Activated CD4-positive, alpha-beta T cell treated with anti-CD3 and anti-CD28 coated beads for 48 hours (primary cell): Measurements from ENCODE around the gene UTS2.

Experiments
- DNase-seq: peaks from one replicate; pipeline ENCODE4 v3.0.0-alpha.2; 2020

UTS2 gene

DNA sequence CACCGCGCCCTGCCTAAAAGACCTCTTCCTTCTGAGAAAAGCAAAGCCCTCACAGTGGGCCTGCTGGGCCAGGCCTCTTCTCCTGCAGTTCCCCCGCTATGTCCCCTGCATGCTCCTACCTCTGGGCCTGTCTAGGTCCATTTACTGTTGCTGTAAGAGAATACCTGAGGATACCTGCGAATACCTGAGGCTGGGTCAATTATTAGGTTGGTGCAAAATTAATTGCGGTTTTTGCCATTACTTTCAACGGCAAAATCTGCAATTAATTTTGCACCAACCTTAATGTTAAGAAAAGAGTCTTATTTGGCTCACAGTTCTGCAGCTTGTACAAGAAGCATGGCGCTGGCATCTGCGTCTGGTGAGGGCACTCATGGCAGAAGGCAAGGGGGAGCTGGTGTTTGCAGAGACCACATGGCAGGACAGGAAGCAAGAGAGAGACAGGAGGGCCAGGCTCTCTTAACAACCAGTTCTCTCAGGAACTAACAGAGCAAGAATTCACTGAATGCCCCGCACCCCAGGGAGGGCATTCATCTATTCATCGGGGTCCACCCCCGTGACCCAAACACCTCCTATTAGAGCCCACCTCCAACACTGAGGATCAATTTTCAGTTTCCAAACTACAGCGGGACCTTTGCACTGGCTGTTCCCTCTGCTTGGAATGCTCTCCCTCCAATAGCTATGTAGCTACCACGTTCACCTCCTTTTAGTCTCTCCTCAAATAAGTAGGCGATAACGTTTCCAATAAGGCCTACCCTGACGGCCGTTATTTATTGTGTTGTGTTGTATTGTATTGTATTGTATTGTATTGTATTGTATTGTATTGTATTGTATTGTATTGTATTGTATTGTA, 9.6 kb upstream of the UTS2 start:
- DNase-seq, result no peak

DNA sequence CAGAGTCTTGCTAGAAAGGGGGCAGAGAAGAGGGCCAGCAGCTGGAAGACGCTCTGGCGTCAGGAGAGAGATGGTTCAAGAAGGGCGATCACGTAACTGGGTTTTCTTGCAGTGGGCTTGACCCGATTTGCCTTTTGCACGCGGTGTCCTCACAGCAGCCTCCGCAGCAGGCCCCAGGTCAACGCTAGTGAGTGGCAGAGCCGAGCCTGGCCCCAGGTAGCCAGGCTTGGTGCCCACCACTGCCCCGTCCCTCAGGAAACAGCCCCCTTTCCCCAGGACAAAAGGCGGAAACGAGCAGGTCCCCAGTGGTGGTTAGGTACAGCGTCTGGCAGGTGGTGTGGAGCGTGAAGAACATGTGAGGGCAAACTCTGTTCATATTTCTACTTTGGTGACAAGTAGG, 8.6 kb upstream of the UTS2 start:
- DNase-seq, result no peak

DNA sequence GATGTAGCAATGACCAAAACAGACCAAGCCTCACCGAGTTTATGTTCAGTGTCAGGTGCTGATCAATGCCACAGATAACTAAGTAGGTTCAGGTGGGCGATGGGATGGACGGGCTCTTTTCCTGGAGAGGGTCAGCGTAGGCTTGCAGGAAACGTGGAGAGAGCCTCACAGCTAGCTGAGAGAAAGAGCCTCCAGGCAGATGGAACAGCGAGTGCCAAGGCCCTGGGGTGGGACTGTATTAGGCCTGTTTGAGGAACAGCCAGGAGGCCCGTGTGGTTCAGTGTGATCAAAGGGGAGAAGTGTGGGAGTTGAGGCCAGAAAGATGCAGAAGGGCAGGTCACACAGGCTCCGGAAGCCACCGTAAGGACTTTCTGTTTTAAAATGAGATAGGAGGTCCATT, 7.3 kb upstream of the UTS2 start:
- DNase-seq, result no peak

DNA sequence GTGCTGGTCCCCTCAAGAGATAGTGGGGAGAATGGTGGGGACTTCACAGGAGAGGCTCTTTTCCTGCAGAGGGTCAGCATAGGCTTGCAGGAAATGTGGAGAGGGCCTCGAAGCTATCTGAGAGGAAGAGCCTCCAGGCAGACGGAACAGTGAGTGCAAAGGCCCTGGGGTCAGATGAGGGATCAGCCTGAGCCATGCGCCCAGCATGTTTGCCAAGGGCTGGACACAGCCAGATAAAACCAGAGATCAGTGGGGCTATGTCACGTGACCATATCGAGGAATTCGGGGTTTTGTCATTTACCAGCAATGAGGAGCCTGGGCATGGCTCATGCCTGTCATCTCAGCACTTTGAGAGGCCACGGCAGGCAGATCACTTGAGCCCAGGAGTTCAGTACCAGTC, 6.5 kb upstream of the UTS2 start:
- DNase-seq, result no peak

DNA sequence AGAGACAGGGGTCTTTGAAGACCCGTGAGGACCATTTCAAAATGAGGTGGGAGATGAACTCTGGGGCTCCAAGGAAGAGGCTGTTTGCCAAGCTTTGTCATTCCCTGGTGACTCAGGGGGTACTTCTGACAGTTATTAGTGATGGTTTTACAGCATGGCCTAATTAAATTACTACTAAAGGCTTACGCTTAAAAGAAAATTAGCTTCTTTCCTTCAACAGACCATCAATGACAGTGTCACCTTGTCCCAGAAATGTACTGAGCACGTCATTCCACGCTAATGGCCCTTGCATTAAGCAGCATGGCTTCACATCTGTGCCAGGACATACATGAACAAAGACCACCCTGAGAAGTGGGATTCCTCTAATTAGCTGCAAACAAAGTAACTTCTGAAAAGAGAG, 5.1 kb upstream of the UTS2 start:
- no peak for DNase-seq

DNA sequence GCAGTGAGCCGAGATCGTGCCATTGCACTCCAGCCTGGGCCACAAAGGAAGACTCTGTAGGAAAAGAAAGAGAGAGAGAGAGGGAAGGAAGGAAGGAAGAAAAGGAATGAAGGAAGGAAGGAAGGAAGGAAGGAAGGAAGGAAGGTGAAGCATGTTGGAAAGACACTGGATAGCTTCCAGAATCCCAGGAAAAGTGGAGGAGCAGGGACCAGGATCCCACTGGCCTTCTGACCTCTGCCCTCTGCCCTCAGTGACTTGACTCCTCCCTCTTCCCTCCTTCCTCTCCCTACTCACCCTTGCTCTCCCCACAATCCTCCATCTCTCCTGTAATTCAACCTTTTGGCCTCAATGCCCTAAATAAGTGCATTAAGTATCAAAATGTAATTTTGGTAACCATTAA, 4.1 kb upstream of the UTS2 start:
- DNase-seq, result no peak

DNA sequence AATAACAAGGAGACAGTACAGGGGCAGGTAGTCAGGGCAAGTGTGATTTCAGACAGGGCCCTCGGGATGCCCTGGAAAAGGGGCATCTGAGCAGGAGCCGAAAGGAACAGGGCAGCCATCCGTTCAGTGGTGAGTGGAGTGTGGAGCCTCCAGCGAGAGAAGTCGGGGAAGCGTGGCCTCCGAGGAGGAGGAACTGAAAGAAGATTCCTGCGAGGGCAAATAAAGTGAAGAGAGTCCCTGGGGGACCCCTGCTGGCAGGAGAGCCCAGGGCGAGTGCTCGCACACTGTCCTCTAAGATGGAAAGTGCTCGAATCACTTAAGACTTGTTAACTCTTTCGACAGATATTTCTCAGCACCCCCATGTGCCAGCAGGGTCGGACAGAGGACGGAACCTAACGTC, 3.5 kb upstream of the UTS2 start:
- DNase-seq, result no peak

DNA sequence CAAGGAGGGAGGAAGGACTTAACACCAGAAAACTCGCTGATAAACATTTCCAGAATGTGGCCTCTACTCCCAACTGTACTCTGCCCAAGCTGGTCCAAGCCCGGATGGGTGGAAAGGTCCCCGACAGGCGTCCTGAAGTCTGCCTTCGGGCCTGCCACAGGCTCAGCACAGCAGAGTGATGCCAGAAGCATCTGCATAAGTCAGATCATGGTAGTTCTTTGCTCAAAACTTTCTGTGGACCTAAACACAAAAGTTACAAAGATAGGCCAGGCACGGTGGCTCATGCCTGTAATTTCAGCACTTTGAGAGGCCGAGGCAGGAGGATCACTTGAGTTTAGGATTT, 790 bp upstream of the UTS2 start:
- DNase-seq, result no peak

DNA sequence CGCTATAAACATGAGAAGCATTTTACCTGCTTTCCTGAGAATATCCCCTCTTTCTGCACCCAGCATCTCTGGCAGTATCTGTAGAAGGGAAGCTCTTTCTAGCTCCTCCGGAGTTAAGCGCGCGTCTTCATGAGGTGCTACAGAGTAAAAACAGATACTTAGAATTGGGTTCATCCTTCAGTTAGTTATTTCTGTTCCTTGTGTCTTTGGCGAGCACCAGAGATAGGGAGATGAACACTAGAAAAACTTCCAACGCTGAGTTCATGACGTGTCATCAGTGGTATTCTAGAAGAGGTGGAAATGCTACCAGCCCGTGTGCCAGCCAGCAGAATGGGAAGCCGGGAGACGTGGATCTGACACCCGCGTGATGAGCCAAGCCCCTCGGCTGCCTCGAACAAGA, 2.1 kb downstream of the UTS2 start:
- no peak for DNase-seq

DNA sequence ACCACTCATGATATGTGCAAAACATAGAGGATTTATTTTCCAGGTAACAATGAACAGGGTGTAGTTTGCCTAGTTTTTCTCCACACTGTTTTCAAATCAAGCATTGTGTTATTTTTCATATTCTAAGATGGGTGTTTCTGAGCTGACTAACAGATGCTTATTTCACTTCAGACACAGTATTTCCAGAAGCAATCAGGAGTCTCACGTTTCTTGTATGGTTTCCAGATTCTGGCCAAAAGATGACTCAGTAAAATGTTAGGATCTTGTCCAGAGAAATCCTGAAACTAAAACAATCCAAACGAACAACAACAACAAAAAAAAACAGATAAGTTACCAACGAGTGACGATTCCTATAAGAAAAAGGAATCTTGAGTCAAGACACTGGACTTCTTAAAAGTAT, 5.3 kb downstream of the UTS2 start:
- DNase-seq, result no peak

DNA sequence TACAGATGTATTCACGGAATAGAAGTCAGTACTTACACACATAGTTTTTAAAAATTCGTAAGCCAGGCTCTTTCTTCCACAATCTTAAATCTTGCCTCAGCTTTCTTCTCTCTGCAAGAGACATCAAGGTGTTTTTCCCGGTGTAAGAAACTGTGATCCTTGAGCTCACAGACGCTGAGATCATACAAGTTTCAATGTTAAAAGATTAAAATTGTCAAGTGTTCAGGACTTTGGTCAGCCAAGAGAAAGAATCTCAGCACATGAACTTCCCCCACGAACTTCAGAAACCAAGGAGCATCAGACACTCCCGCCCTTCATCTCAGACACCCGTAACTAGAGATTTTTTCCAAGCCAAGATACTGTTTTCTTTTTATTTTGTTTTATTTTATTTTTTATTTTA, 6.2 kb downstream of the UTS2 start:
- no peak for DNase-seq

DNA sequence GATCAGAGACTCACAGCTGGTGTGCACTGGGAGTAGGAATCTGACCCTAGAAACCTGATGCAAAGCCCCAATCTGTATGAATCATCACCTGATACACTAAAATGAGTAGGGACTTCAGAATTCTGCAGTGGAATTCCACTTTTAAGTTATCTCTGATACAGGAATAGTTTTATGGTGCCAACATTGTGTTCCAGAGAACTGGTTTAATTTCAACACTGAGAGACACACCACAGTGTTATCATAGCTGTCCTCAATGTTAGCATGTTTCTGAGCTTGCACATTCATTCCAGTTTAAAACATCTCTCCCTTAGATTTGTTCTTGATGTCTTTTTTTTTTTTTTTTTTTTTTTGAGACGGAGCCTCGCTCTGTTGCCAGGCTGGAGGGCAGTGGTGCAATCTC, 7.1 kb downstream of the UTS2 start:
- DNase-seq, result no peak

DNA sequence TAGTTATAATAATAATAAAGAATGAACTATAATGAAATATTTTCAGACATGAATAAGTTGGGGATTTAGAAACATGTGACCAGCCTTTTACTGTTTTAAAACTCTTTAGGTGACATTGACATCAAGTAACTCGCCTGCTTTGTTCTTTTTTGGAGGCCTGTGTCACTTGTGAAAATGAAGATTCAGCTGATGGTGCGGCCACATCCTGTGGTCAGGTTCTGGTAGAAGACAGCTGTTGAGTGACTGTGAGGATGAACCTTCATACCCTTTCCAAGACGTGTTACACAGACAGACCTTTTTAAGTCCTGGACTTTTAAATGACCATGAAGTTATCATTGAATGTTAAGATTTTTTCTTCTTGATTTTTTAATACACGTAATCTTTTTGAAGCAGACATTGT, 10.3 kb downstream of the UTS2 start:
- peak; percentile 10 for DNase-seq

DNA sequence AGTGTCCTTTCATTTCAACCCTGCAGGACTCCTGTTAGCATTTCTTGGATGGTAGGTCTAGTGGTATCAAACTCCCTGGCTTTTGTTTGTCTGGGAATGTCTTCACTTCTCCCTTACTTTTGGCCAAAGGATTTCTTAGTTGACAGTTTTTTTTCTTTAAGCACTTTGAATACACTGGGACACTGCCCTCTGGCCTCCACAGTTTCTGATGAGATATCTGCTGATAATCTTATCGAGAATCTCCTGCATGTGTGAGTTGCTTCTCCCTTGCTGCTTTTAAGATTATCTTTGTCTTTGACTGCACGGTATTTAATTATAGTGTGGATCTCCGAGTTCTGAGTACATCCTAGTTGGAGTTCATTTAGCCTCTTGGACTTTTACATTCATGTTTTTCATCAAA, 13.3 kb downstream of the UTS2 start:
- no peak for DNase-seq

DNA sequence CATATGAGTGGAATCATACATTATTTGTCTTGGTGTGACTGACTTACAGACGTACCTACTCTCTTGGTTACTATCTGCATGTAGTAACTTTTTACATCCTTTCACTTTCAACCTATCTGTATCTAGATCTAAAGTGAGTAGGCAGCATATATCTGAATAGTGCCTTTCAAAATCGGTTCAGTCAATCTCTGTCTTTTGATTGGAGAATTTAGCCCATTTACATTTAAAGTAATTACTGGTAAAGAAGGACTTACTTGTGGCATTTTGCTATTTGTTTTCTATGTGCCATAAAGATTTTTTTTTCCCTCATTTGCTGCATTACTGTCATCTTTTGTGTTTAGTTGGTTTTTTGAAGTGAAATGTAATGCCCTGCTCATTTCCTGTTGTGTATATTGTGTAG, 14.2 kb downstream of the UTS2 start:
- DNase-seq, result no peak

DNA sequence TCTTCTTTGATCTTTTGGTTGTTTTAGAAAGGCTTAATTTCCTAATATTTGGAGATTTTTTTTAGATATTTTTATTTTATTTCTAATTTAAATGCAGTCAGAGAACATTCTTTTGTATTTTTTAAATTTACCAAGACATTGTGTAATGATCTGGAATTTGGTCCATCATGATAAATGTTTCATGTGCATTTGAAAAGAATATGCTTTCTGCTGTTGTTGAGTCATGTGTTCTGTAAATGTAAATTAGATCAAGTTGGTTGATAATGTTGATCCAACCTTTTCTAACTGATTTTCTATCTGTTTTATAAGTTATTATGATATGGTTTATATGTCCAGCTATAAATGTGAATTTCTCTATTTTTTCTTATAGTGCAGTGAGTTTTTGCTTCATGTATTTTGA, 19.8 kb downstream of the UTS2 start:
- DNase-seq, result no peak

DNA sequence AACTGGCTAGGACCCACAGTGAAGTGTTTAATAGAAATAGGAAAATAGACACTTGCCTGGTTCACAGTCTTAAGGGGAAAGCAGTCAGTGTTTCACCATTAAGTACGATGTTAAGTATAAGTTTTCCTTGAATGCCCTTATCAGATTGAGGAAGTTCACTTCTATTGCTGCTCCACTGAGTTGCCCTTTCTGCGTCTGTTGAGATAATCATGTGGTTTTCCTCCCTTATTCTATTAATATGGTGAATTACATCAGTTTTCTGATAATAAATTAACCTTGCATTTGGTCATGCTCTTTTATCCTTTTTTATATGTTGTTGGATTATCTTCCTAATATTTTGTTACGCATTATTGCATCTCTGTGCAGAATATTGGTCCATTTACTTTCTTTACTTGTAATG, 21.4 kb downstream of the UTS2 start:
- DNase-seq, result no peak

DNA sequence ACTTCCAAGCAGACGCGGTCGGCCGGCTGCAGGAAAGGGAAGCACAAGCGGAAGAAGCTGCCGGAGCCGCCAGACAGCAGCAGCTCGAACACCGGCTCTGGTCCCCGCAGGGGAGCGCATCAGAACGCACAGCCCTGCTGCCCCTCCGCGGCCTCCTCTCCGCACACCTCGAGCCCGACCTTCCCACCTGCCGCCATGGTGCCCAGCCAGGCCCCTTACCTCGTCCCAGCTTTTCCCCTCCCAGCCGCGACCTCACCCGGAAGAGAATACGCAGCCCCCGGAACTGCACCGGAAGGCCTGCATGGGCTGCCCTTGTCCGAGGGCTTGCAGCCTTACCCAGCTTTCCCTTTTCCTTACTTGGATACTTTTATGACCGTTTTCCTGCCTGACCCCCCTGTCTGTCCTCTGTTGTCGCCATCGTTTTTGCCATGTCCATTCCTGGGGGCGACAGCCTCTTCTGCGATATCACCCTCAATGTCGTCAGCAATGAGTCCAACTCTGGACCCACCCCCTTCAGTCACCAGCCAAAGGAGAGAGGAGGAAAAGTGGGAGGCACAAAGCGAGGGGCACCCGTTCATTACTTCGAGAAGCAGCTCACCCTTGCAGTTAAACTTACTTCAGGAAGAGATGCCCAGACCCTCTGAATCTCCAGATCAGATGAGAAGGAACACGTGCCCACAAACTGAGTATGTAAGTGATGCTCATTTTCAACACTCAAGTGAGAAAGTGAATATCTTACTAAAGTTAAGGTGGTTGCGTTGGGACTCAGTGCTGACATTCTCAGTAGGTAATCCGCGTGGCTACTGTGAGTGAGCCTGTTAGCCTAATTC, 25.5 kb downstream of the UTS2 start:
- DNase-seq, result peak; percentile 37

DNA sequence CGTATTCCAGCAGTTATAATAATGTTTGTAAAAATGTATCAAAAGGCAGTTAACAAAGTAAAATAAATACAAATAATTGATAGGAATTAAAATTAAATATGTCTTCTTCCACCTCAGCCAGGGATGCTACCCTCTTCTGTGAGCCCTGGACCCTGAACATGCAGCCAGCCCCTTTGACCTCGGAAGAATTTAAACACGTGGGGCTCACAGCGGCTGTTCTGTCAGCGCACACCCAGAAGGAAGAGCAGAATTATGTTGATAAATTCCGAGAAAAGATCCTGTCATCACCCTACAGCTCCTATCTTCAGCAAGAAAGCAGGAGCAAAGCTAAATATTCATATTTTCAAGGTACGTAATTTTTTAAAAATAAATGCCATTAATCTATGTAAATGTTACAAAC, 26.5 kb downstream of the UTS2 start:
- no peak for DNase-seq

DNA sequence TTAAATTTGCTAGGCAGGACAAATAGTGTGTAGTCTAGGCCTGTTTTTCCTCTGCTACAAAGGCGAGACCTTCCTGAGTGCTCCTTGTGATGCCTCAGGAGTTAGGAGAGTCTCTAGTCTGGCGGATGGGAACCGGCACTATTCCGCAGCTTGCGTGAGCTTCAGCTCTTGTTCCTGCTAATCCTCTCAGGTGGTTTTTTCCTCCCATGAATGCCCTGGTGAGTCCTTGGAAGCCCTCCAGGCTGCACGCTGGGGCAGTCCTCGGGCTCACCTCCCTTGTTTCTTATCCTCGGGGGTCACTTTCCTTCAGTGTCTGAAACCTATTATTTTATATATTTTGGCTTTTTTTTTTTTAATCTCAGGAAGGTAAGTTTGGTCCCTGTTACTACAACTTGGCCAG, 28.2 kb downstream of the UTS2 start:
- no peak for DNase-seq

DNA sequence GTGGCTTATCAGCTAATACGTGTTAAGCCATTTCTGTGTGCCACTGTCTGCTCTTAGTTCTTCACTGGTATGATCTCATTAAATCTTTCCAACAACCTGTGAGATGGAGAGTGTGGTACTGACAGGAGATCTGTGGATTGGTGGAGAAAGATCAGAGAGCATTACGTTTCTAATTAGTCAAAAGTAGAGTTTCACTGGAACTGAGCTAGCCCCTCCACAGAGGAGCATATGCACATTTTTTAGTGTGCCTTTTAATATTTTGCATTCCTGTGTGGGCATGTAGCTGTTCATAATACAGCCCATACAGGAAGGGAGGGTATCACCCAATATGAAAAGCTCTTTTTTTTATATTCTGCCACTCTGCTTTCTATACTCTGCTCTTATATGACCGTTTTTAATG, 31.6 kb downstream of the UTS2 start:
- no peak for DNase-seq

DNA sequence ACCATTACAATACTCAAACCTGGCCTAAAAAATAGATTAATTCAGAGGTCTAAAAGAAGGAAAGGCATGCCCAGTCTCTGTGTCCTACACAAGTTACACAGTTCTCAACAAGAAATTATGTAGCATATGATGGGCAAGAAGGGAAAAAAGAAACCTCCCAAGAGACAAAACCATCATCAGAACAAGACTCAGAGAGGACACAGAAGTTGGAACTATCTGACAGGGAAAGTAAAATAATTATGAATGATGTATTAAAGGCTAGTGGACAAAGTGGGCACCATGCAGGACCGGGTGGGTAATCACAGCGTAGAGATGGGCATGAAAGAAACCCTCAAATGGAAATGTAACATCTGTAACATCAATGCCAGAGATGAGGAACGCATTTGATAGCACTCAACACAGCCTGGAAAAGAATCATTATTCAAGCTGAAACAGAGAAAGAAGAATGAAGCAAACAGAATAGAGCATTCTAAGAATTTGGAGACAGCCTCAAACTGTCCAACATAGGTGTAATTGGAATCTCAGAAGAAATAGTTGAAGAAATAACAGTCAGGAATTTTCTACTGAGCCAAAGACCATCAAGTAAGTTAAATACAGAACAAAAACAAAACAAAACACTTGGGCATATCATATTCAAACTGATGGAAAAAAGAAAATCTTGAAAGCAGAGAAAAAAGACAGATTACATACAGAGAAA, 39.0 kb downstream of the UTS2 start:
- DNase-seq, result no peak

DNA sequence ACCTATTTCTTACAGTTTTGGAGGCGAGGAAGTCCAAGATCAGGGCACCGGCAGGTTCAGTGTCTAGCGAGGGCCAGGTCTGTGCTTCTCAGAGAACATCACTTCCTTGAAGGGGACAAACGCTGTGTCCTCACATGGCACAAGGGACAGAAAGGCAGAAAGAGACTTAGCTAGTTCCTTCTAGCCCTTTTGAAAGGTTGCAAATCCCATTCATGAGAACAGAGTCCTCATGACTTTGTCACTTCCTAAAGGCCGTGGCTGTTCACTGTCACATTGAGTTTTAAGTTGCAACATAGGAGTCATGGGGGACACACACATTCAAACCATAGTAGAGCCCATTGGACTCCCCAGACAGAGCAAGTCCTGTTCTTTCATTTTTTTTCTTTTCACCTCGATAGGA, 41.4 kb downstream of the UTS2 start:
- DNase-seq, result no peak

DNA sequence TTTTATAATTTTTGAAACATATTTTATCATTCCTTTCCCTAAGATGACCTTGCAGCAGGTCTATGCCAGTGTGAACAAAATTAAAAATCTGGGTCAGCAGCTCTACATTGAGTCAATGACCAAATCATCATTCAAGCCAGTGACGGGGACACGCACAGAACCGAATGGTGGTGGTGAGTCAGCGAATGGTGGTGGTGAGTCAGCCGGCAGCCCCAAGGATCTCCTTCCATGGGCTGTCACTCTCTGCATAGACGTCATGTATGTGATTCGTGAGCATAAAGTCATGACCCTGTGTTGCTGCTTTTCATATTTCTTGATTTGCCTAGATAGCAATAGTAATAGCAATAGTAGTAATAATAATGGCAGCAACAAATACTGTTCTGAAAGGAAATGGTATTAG, 42.5 kb downstream of the UTS2 start:
- DNase-seq, result peak; percentile 62
